IMR-90 (cell line): ENCODE results near the gene SMYD2. TPM values are rescaled to one million over a fixed set of nuclear protein-coding genes. Genes with fewer than 3 reads are reported as not detected.

Source experiments
- ATAC-seq: fragments of 200-7000 bp; cut with Tn5 transposase; 2 replicates; pipeline ENCODE4 v1.9.1; 2020; ENCODE audit warnings: low read depth, mild to moderate bottlenecking, moderate library complexity
- BruUV-seq: library from RNA; stranded (reverse); fragments of 400-500 nt; replicated peaks from 2 replicates; lab custom pipeline; 2021; lab: Mats Ljungman, UMichigan
- CTCF ChIA-PET: fragments of 300-600 bp; formaldehyde crosslinking; extraction: SDS; loops from one replicate; lab custom pipeline; 2021; ENCODE audit warnings: antibody characterized with exemption; lab: Yijun Ruan, JAX
- POLR2A ChIA-PET: fragments of 300-600 bp; sonication (Branson Sonifier 250); formaldehyde crosslinking; loops from one replicate; lab custom pipeline; 2022; ENCODE audit warnings: antibody characterized with exemption; ENCODE audit not compliant: unreplicated experiment; lab: Charles Lee
- DNase-seq: peaks from one replicate; pipeline ENCODE4 v3.0.0; 2013
- H2AFZ ChIP-seq: replicated peaks from 2 replicates; pipeline ENCODE3; 2013; ENCODE audit warnings: low read length, mild to moderate bottlenecking; ENCODE audit not compliant: poor library complexity
- H2AK5ac ChIP-seq: 2 replicates; pipeline ENCODE4 v1.6.1; 2013; ENCODE audit warnings: low read depth, low read length, inconsistent platforms
- H2AK9ac ChIP-seq: replicated peaks from 2 replicates; pipeline ENCODE3; 2013; ENCODE audit warnings: mild to moderate bottlenecking, low read depth, low read length, moderate library complexity; ENCODE audit not compliant: poor library complexity
- H2BK120ac ChIP-seq: 2 replicates; pipeline ENCODE4 v1.6.1; 2013; ENCODE audit warnings: low read depth, low read length, inconsistent platforms
- H2BK15ac ChIP-seq: 3 replicates; pipeline ENCODE4 v1.6.1; 2013; ENCODE audit warnings: low read depth, low read length, inconsistent platforms
- H2BK20ac ChIP-seq: 2 replicates; pipeline ENCODE4 v1.6.1; 2013; ENCODE audit warnings: low read depth, mild to moderate bottlenecking, inconsistent platforms, low read length, moderate library complexity
- H2BK5ac ChIP-seq: 2 replicates; pipeline ENCODE4 v1.6.1; 2013; ENCODE audit warnings: mild to moderate bottlenecking, low read depth, low read length, inconsistent platforms; ENCODE audit not compliant: poor library complexity, severe bottlenecking
- H3K14ac ChIP-seq: replicated peaks from 2 replicates; pipeline ENCODE4 v1.6.1; 2013; ENCODE audit warnings: low read depth, low read length, inconsistent platforms
- H3K18ac ChIP-seq: 2 replicates; pipeline ENCODE4 v1.6.1; 2013; ENCODE audit warnings: low read depth, low read length, control low read depth
- H3K23ac ChIP-seq: 2 replicates; pipeline ENCODE4 v1.6.1; 2013; ENCODE audit warnings: low read depth, low read length, inconsistent platforms
- H3K27ac ChIP-seq: 2 replicates; pipeline ENCODE4 v1.5.1; 2013; ENCODE audit warnings: mild to moderate bottlenecking, control low read depth, low read length; ENCODE audit not compliant: insufficient read depth
- H3K27me3 ChIP-seq: 2 replicates; pipeline ENCODE4 v1.6.1; 2013; ENCODE audit warnings: low read length; ENCODE audit not compliant: control insufficient read depth, insufficient read depth
- H3K36me3 ChIP-seq: 2 replicates; pipeline ENCODE4 v1.6.1; 2013; ENCODE audit warnings: low read length, mixed read lengths; ENCODE audit not compliant: control insufficient read depth, insufficient read depth
- H3K4ac ChIP-seq: 2 replicates; pipeline ENCODE4 v1.6.1; 2013; ENCODE audit warnings: low read depth, low read length, inconsistent platforms
- H3K4me1 ChIP-seq: 2 replicates; pipeline ENCODE4 v1.6.1; 2013; ENCODE audit warnings: low read length, mixed read lengths; ENCODE audit not compliant: control insufficient read depth, insufficient read depth
- H3K4me2 ChIP-seq: 2 replicates; pipeline ENCODE4 v1.6.1; 2013; ENCODE audit warnings: low read depth, mild to moderate bottlenecking, control low read depth, low read length, moderate library complexity
- H3K4me3 ChIP-seq: 2 replicates; pipeline ENCODE4 v1.5.1; 2013; ENCODE audit warnings: low read depth, mild to moderate bottlenecking, control low read depth, low read length, moderate library complexity; ENCODE audit not compliant: insufficient read depth
- H3K56ac ChIP-seq: 2 replicates; pipeline ENCODE4 v1.6.1; 2013; ENCODE audit warnings: low read length, inconsistent platforms; ENCODE audit not compliant: insufficient read depth; ENCODE audit errors: extremely low read depth
- H3K79me1 ChIP-seq, 2 experiments: 2 replicates each; pipeline ENCODE4 v1.6.1; 2013; ENCODE audit warnings: low read length in 2 of 2, inconsistent platforms in 1 of 2, low read depth in 1 of 2
- H3K9ac ChIP-seq: 2 replicates; pipeline ENCODE4 v1.6.1; 2013; ENCODE audit warnings: low read depth, low read length, control low read depth
- H3K9me1 ChIP-seq: 2 replicates; pipeline ENCODE4 v1.6.1; 2013; ENCODE audit warnings: low read length, inconsistent platforms; ENCODE audit not compliant: insufficient read depth
- H3K9me3 ChIP-seq: 2 replicates; pipeline ENCODE4 v1.6.1; 2013; ENCODE audit warnings: low read length; ENCODE audit not compliant: control insufficient read depth, insufficient read depth
- H4K20me1 ChIP-seq: 2 replicates; pipeline ENCODE4 v1.6.1; 2013; ENCODE audit warnings: low read length, inconsistent platforms; ENCODE audit not compliant: insufficient read depth
- H4K5ac ChIP-seq: 2 replicates; pipeline ENCODE4 v1.6.1; 2013; ENCODE audit warnings: mild to moderate bottlenecking, low read depth, low read length, control low read depth
- H4K8ac ChIP-seq, 2 experiments: 2 replicates each; pipeline ENCODE4 v1.6.1; 2013; ENCODE audit warnings: low read depth in 2 of 2, low read length in 2 of 2, control low read depth in 1 of 2, inconsistent platforms in 1 of 2
- H4K91ac ChIP-seq: 2 replicates; pipeline ENCODE4 v1.6.1; 2013; ENCODE audit warnings: low read depth, low read length, inconsistent platforms; ENCODE audit not compliant: insufficient read depth
- NFE2L2 ChIP-seq: fragments of 150-350 bp; IDR thresholded peaks from 2 replicates; pipeline ENCODE4 v1.6.1; 2016; ENCODE audit warnings: low read depth, mild to moderate bottlenecking, low read length
- WGBS, 2 experiments: methylation state at CpG; one replicate each; pipeline versions ENCODE4 v1.1.5 to v1.1.7; 2013; ENCODE audit warnings: missing lambda C conversion rate in 2 of 2; ENCODE audit not compliant: insufficient read length in 1 of 2; ENCODE audit errors: extremely low coverage in 2 of 2; 5-methylcytosine and 5-hydroxymethylcytosine counted together
- dilution Hi-C: fragments of 300-500 bp; cut with HindIII; formaldehyde crosslinking; loops from one replicate; pipeline ENCODE4 v1.14.3; 2018; ENCODE audit warnings: low sequenced_read_pairs; ENCODE audit not compliant: unreplicated experiment
- in situ Hi-C: fragments of 300-500 bp; cut with MboI; formaldehyde crosslinking; loops from 3 replicates; pipeline ENCODE4 v1.14.3; 2019; ENCODE audit warnings: low sequenced_read_pairs, inconsistent platforms, mixed read lengths
- intact Hi-C: fragments of 100-400 bp; cut with micrococcal nuclease; formaldehyde crosslinking; loops from 2 replicates; pipeline ENCODE4 v1.10.0; 2022
- polyA plus RNA-seq, 3 experiments: library from polyadenylated mRNA; depleted of rRNA; stranded (reverse); fragments of >200 nt; gene quantifications; 2 replicates each; pipeline ENCODE4 v1.2.3, GENCODE V29; 2012; ENCODE audit warnings: low replicate concordance in 1 of 3
- total RNA-seq: library from RNA; depleted of rRNA; stranded (reverse); fragments of >200 nt; gene quantifications from 2 replicates; pipeline ENCODE4 v1.2.3, GENCODE V29; 2012

The SMYD2 gene
- total and polyA plus RNA-seq, 2 of the 4 experiments (the other 2 are of a cell fraction) = 32.7 to 61.7 TPM

DNA sequence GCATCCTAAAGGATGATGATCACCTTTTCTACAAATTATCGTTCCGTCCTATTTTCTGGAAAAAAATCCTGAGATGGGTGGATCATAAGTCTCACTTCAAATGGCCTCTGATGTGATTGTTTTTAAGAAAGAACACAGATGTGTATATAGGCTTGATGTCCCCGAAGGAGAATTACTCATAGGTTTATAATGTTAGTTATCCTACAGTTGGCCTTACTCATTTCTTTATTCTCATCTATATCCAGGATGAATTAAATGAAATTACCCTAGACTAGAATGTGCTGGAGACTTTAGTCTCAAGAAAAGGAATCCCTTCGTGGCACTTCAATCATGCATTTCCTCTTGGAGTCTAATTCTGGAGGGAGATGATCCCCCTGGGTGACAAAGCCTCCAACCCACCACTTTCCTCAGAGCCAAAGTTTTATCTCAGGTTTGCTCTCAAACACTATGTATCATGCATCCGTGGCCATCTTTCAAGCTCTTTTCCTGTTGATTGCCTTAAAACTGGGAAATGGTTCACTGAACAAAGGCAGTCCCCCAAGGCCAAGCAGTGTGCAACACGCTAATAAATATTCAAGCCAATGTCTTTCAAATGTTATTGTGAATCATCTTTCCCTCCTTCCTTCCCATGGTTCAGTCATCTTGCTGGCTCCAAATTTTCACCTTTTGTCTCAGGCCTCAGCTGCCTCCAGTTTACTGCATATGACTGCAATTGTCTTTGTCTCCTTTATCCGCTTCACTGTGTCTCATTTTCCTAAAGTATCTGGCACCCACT is 32.5 kb upstream of the SMYD2 start:
- no peak overlapping the region for H3K56ac ChIP-seq
- dilution Hi-C loops = no loop called here
- H2AK9ac ChIP-seq = no peak overlapping the region
- peaks cover 4% of the 10 kb centered on the region; the same call in 1 of the 2 replicates for H3K4me1 ChIP-seq
- no peak overlapping the region for H2AK5ac ChIP-seq
- no peak overlapping the region for H3K27ac ChIP-seq
- no peak overlapping the region for H3K9ac ChIP-seq
- peak overlapping the region; percentile 24; the same call in 1 of the 3 replicates for H2BK15ac ChIP-seq
- H4K8ac ChIP-seq = peak overlapping the region in 1 of 2 experiments; percentile 4; a peak in 1 of 4 replicates
- H3K4ac ChIP-seq = peak overlapping the region; percentile 18
- H3K18ac ChIP-seq = no peak overlapping the region
- no peaks in the 10 kb centered on the region for H4K20me1 ChIP-seq
- H3K36me3 ChIP-seq = no peaks in the 10 kb centered on the region
- peak; percentile 74 for ATAC-seq
- peak overlapping the region; percentile 46 for H3K14ac ChIP-seq
- TF ChIP-seq NFE2L2 = no peak
- no peak overlapping the region for H3K4me2 ChIP-seq
- peak overlapping the region; percentile 38; the same call in 1 of the 2 replicates for H4K91ac ChIP-seq
- no peak overlapping the region for H3K4me3 ChIP-seq
- intact Hi-C loops = no loop called here
- H3K27me3 ChIP-seq = no peaks in the 10 kb centered on the region
- 90% methylated on average over 2 of the region's 7 CpGs; no CpG with 5 or more reads in 1 of the 2 experiments for whole genome bisulfite sequencing, 2 experiments
- no peak overlapping the region for H2BK5ac ChIP-seq
- no TSS peak for BruUV-seq
- ChIA-PET CTCF (interaction anchor here (1.8 kb wide), 1 partner anchor 13 kb away, joined by 4 read pairs; no protein-coding TSS in a partner anchor), POLR2A (no interaction called here)
- peak overlapping the region; percentile 53 for H3K23ac ChIP-seq
- H3K9me3 ChIP-seq = no peaks in the 10 kb centered on the region
- H2BK20ac ChIP-seq = peak overlapping the region; percentile 16; the same call in 1 of the 2 replicates
- H2AFZ ChIP-seq = peak overlapping the region; percentile 39
- peak; percentile 40 for DNase-seq
- in situ Hi-C loops = loop anchor here (25.0 kb wide), 1 partner anchor 1289 kb away; no protein-coding TSS in a partner anchor
- H3K79me1 ChIP-seq = no peaks in the 10 kb centered on the region
- H4K5ac ChIP-seq = no peak overlapping the region
- peak overlapping the region; percentile 69; the same call in 1 of the 2 replicates for H2BK120ac ChIP-seq
- H3K9me1 ChIP-seq = peaks cover 5% of the 10 kb centered on the region; the same call in 1 of the 2 replicates
